Heart right ventricle (tissue), 16 donors: Measurements from ENCODE around the gene SPRED1. TPM values are rescaled to one million over a fixed set of nuclear protein-coding genes. Genes with fewer than 3 reads are reported as not detected.

Experiments used
- ATAC-seq, 8 donors: fragments of 200-7000 bp; cut with Tn5 transposase; one replicate each; pipeline ENCODE4 v1.9.1; 2020; ENCODE audit warnings: mild to moderate bottlenecking in 8 of 8, moderate library complexity in 8 of 8, moderate number of reproducible peaks in 1 of 8
- DNase-seq, 2 donors: peaks; one replicate each; pipeline ENCODE4 v3.0.0-alpha.2; 2020
- H3K27ac ChIP-seq, 10 donors: fragments of 200-600 bp; sonication (generic) in 2 of 10; one replicate each; pipeline versions ENCODE4 v1.5.0 to v1.8.0; 2020 to 2022; ENCODE audit warnings: mild to moderate bottlenecking in 3 of 10
- H3K27me3 ChIP-seq, 7 donors: fragments of 200-600 bp; one replicate each; pipeline ENCODE4 v1.8.0; 2021 to 2022; ENCODE audit warnings: mild to moderate bottlenecking in 2 of 7
- H3K36me3 ChIP-seq, 9 donors: fragments of 200-600 bp; sonication (generic) in 1 of 9; one replicate each; pipeline versions ENCODE4 v1.5.0 to v1.8.0; 2020 to 2022; ENCODE audit warnings: mild to moderate bottlenecking in 2 of 9
- H3K4me1 ChIP-seq, 9 donors: fragments of 200-600 bp; sonication (generic) in 1 of 9; one replicate each; pipeline versions ENCODE4 v1.5.0 to v1.8.0; 2020 to 2022; ENCODE audit warnings: mild to moderate bottlenecking in 4 of 9
- H3K4me3 ChIP-seq, 10 donors: fragments of 200-600 bp; sonication (generic) in 2 of 10; one replicate each; pipeline versions ENCODE4 v1.5.0 to v1.8.0; 2020 to 2022; ENCODE audit warnings: mild to moderate bottlenecking in 7 of 10, moderate library complexity in 2 of 10
- H3K9me3 ChIP-seq, 11 donors: fragments of 200-600 bp in 10 of 11; sonication (generic) in 2 of 11; one replicate each; pipeline versions ENCODE4 v1.5.0 to v1.8.0; 2013 to 2022; ENCODE audit warnings: mild to moderate bottlenecking in 2 of 11, control low read depth in 1 of 11, moderate library complexity in 1 of 11
- WGBS, 2 donors: extraction: QIAGEN DNeasy Blood & Tissue Kit; methylation state at CpG; one replicate each; pipeline ENCODE4 v1.1.7; 2013; ENCODE audit warnings: inconsistent platforms in 1 of 2; 5-methylcytosine and 5-hydroxymethylcytosine counted together
- intact Hi-C, 10 donors: fragments of 100-400 bp; cut with DNase I; formaldehyde crosslinking; loops; one replicate each; pipeline versions ENCODE4 v1.11.1 to v1.14.2; 2022
- polyA plus RNA-seq, 2 donors: library from polyadenylated mRNA; stranded (reverse); fragments of 200-250 nt; gene quantifications; one replicate each; pipeline ENCODE4 v1.2.3, GENCODE V29; 2013
- total RNA-seq, 10 donors: library from RNA; stranded (reverse); fragmentation: NEBNext Ultra II Directional in 3 of 10; extraction: Animal tissue kit (Norgen Biotek cat#: 25700) in 3 of 10; gene quantifications; one replicate each; pipeline versions ENCODE4 v1.2.1 to v1.2.4, GENCODE V29; 2021 to 2023
- TF ChIP-seq, protein P1 (sequence below), 9 donors: fragments of 200-600 bp; sonication (generic) in 2 of 9; IDR thresholded peaks; one replicate each; pipeline versions ENCODE4 v1.5.0 to v1.8.0; 2021 to 2022; ENCODE audit warnings: antibody characterized with exemption in 9 of 9, mild to moderate bottlenecking in 5 of 9, moderate library complexity in 1 of 9
- donor health status: Arrhythmogenic right ventricular cardiomyopathy.
- donor health status: ischemic (EF 13 %, LVEDD 7.1; RV severe dilation, severe dysfunction).
- donor health status: healthy with polysubstance abuse.
- donor health status: DM: no; HTN: yes; CAD: no.
- donor health status: DM: no; HTN: no; CAD: no.
- donor health status: ischemic (EF 25% LVEDD 6.9; RV normal size, moderate dysfunction).
- donor health status: ischemic (EF 25% LVEDD 5.7; RV mildly dilated, moderate dysfunction).
- donor health status: healthy.
- donor health status: DM: yes; HTN: yes; CAD: no.
- donor health status: Ischemic cardiomyopathy.
- donor health status: ischemic (EF 35%, LVEDD 5.7; RV mildly dilated, moderate dysfunction).
- donor health status: nonischemic (EF 11% LVEDD 7.7; RV severe dilation, severe dysfunction).
- donor health status: DM: yes; HTN: yes; CAD: no.
- donor health status: PGD.
- donor health status: ischemic (EF 29% LVEDD 5.4; RV normal size, mild dysfunction).
- donor health status: nonischemic (EF 23%, LVEDD 6.1; RV moderate dilation, normal function).

The SPRED1 gene
- total and polyA plus RNA-seq, 12 donors = 3.3 to 20.2 (median 7.5) TPM

- ATAC-seq (peak in 3 of 8 donors; percentile 31 to 39 (median 36)), DNase-seq (no peak)
- TF ChIP-seq, protein P1, sequence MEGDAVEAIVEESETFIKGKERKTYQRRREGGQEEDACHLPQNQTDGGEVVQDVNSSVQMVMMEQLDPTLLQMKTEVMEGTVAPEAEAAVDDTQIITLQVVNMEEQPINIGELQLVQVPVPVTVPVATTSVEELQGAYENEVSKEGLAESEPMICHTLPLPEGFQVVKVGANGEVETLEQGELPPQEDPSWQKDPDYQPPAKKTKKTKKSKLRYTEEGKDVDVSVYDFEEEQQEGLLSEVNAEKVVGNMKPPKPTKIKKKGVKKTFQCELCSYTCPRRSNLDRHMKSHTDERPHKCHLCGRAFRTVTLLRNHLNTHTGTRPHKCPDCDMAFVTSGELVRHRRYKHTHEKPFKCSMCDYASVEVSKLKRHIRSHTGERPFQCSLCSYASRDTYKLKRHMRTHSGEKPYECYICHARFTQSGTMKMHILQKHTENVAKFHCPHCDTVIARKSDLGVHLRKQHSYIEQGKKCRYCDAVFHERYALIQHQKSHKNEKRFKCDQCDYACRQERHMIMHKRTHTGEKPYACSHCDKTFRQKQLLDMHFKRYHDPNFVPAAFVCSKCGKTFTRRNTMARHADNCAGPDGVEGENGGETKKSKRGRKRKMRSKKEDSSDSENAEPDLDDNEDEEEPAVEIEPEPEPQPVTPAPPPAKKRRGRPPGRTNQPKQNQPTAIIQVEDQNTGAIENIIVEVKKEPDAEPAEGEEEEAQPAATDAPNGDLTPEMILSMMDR (IDR thresholded peaks at IDR 0.05) = no peak
- no peak overlapping the region for H3K4me3 ChIP-seq
- WGBS, 2 donors = 89 to 92% methylated on average over 1 of the region's 1 CpG
- peak overlapping the region in 2 of 10 donors; percentile 3 to 34 for H3K27ac ChIP-seq
- H3K9me3 ChIP-seq = no peaks in the 10 kb centered on the region
- intact Hi-C loops = loop anchor here in 1 of 10 donors (5.0 kb wide), 1 partner anchor 44 kb away; the partner anchor contains the start of gene SPRED1
- no peaks in the 10 kb centered on the region for H3K36me3 ChIP-seq
- H3K4me1 ChIP-seq = peaks cover 0 to 47% (median 30%) of the 10 kb centered on the region in 9 donors
- no peaks in the 10 kb centered on the region for H3K27me3 ChIP-seq
Observed at GRCh38 chr15:38208206-38208605, 44.4 kb upstream of the SPRED1 start.

DNA sequence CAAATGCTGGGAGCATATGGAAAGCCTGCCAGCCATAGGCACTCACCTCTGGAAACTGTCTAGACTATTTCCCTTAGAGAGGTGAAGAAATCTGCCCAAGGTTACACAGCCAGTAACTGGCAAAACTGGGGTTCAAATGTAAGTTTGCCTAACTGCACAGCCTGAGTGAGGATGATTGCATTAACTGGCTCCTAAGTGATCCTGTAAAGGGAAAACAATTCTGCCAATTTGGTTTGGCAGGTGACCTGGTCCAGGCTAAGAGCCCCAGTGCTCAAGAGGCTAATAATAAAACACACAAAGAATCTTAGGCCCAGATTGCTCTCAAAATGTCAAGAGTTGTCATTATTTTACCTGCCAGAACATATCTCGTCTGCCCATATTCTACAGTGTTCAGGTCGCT lies 43.9 kb upstream of the SPRED1 start:
- peaks cover 0 to 49% (median 30%) of the 10 kb centered on the region in 9 donors for H3K4me1 ChIP-seq
- H3K36me3 ChIP-seq = no peaks in the 10 kb centered on the region
- intact Hi-C loops = loop anchor here in 1 of 10 donors (5.0 kb wide), 1 partner anchor 44 kb away; the partner anchor contains the start of gene SPRED1
- H3K9me3 ChIP-seq = no peaks in the 10 kb centered on the region
- no peaks in the 10 kb centered on the region for H3K27me3 ChIP-seq
- ATAC-seq (peak in 6 of 8 donors; percentile 63 to 83 (median 72)), DNase-seq (no peak)
- H3K27ac ChIP-seq = peak overlapping the region in 3 of 10 donors; percentile 3 to 34 (median 28)
- WGBS, 2 donors = 67 to 69% methylated on average over 2 of the region's 2 CpGs
- TF ChIP-seq, protein P1 (IDR thresholded peaks at IDR 0.05) = no peak
- H3K4me3 ChIP-seq = no peak overlapping the region

DNA sequence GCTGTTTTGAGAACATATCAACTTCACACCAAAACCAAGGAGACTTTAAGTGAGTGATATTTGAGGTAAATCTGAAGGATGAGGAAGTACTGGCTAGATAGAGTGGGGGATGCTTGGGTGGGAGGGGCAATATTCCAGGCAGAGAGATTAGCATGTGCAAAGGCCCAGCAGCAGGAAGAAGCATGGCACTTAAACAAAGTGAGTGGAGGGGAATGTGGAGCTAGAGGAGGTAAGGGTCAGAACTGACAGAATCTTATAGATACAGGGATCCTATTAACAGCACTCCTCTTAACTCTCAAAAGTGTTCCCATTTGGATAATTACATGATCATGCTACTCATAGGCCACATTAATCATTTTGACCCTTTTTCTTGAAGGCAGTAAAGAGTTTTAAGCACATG lies 41.4 kb upstream of the SPRED1 start:
- Histone ChIP-seq H3K36me3 (no peaks in the 10 kb centered on the region), H3K4me3 (no peak overlapping the region), H3K4me1 (peaks cover 0 to 37% (median 19%) of the 10 kb centered on the region in 9 donors), H3K9me3 (no peaks in the 10 kb centered on the region), H3K27me3 (no peaks in the 10 kb centered on the region), H3K27ac (no peak overlapping the region)
- intact Hi-C loops = no loop called here
- TF ChIP-seq, protein P1 (IDR thresholded peaks at IDR 0.05) = no peak
- DNase-seq (no peak), ATAC-seq (no peak)

DNA sequence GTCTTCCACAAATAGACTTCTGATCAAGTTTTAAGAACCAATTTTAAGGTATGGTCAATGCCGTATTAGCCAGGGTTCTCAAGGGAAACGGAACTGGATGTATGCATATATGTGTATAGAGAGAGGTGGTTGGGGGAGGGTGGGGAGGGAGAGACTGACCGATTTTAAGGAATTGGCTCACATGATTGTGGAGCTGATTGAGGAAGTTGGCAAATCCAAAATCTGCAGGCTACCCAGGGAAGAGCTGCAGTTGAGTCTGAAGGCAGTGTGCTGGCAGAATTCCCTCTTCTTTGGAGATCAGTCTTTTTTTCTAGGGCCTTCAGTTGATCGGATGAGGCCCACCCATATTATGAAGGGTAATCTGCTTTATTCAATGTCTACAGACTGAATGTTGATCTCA lies 40.8 kb upstream of the SPRED1 start:
- TF ChIP-seq, protein P1 (IDR thresholded peaks at IDR 0.05) = no peak
- H3K27ac ChIP-seq = no peak overlapping the region
- intact Hi-C loops = no loop called here
- no peak for DNase-seq
- 94% methylated on average over 4 of the region's 4 CpGs for WGBS, 2 donors
- H3K36me3 ChIP-seq = no peaks in the 10 kb centered on the region
- H3K9me3 ChIP-seq = no peaks in the 10 kb centered on the region
- H3K4me3 ChIP-seq = no peak overlapping the region
- no peaks in the 10 kb centered on the region for H3K27me3 ChIP-seq
- H3K4me1 ChIP-seq = peaks cover 0 to 33% (median 13%) of the 10 kb centered on the region in 9 donors
- ATAC-seq = no peak
